Fibroblast of lung (primary cell): Measurements from ENCODE around the gene PRDX5.

Source experiments
- EZH2 ChIP-seq: IDR thresholded peaks from 2 replicates; pipeline ENCODE4 v1.5.1; 2012; ENCODE audit warnings: low read length, control low read depth, mild to moderate bottlenecking; ENCODE audit errors: missing control alignments
- TF ChIP-seq, protein P1 (sequence below), 2 donors: IDR thresholded peaks in 1 of 2; conservative IDR thresholded peaks in 1 of 2; 1 replicate in 1 of 2; 2 replicates in 1 of 2; pipeline ENCODE4 v1.5.1; 2011 to 2012; ENCODE audit warnings: low read length in 2 of 2, control low read depth in 1 of 2, inconsistent platforms in 1 of 2, low read depth in 1 of 2, mild to moderate bottlenecking in 1 of 2

DNA sequence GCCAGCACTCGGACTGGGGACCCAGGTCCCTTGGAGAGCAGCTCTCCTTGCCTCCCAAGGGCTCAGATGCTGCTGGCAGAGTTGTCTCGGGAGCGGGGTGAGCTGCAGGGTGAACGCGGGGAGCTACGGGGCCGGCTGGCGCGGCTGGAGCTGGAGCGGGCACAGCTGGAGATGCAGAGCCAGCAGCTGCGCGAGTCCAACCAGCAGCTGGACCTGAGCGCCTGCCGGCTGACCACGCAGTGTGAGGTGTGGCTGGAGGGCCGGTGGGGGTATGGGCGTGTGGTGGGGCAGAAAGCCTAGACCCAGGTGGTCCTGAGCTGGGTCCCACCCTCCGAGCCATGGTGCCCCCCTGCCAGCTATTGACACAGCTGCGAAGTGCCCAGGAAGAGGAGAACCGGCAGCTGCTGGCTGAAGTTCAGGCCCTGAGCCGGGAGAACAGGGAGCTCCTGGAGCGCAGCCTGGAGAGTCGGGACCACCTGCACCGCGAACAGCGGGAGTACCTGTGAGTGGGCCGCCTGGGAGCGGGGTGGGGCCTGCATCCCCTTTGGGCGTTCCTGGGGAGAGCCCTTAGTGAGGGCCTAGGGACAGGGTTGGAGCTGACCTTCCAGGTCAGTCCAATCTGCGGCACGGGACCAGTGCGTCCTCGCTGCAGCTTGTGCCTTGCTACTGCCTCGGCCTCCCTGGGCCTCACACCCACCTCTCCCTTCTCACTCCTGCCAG is 35.2 kb downstream of the PRDX5 start:
- TF ChIP-seq, protein P1, sequence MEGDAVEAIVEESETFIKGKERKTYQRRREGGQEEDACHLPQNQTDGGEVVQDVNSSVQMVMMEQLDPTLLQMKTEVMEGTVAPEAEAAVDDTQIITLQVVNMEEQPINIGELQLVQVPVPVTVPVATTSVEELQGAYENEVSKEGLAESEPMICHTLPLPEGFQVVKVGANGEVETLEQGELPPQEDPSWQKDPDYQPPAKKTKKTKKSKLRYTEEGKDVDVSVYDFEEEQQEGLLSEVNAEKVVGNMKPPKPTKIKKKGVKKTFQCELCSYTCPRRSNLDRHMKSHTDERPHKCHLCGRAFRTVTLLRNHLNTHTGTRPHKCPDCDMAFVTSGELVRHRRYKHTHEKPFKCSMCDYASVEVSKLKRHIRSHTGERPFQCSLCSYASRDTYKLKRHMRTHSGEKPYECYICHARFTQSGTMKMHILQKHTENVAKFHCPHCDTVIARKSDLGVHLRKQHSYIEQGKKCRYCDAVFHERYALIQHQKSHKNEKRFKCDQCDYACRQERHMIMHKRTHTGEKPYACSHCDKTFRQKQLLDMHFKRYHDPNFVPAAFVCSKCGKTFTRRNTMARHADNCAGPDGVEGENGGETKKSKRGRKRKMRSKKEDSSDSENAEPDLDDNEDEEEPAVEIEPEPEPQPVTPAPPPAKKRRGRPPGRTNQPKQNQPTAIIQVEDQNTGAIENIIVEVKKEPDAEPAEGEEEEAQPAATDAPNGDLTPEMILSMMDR (conservative IDR thresholded peaks at IDR 0.05 in 1 of 2, IDR thresholded peaks at IDR 0.05 in 1 of 2; ENCODE audit: low read depth in 1 of 2, low read length in 2 of 2), result no peak
- no peak for TF ChIP-seq EZH2
